Activated naive CD4-positive, alpha-beta T cell treated with anti-CD3 and anti-CD28 coated beads, Interleukin-2, amount 10 ng/mL, durations not matched to agents 7 days and 5 days (primary cell): Measurements from ENCODE around the gene THAP10.
A peak's percentile ranks its signal among the peaks of the same experiment; 100 is the strongest.
"Not testable (repeated sequence)": the region's sequence is repeated elsewhere in the genome, so short reads cannot be mapped to it uniquely, and the experiment has no call there.

ENCODE experiments used
- CTCF ChIA-PET: fragments of 350-600 bp; sonication (Branson Sonifier 250); formaldehyde crosslinking; loops from one replicate; lab custom pipeline; 2021; ENCODE audit warnings: antibody characterized with exemption; lab: Charles Lee
- DNase-seq: peaks from one replicate; pipeline ENCODE4 v3.0.0-alpha.2; 2020
- H3K27ac Mint-ChIP-seq: one replicate; pipeline ENCODE4 v1.8.0; 2021; ENCODE audit warnings: mild to moderate bottlenecking, moderate library complexity, mixed read lengths
- H3K27me3 Mint-ChIP-seq: one replicate; pipeline ENCODE4 v1.8.0; 2021; ENCODE audit warnings: mild to moderate bottlenecking, mixed read lengths
- H3K36me3 Mint-ChIP-seq: one replicate; pipeline ENCODE4 v1.8.0; 2021; ENCODE audit warnings: mixed read lengths
- H3K4me1 Mint-ChIP-seq: one replicate; pipeline ENCODE4 v1.8.0; 2021; ENCODE audit warnings: mixed read lengths
- H3K4me3 Mint-ChIP-seq: one replicate; pipeline ENCODE4 v1.8.0; 2021; ENCODE audit warnings: mild to moderate bottlenecking, moderate library complexity, mixed read lengths
- H3K9me3 Mint-ChIP-seq: one replicate; pipeline ENCODE4 v1.8.0; 2021; ENCODE audit warnings: mixed read lengths

Gene THAP10

DNA sequence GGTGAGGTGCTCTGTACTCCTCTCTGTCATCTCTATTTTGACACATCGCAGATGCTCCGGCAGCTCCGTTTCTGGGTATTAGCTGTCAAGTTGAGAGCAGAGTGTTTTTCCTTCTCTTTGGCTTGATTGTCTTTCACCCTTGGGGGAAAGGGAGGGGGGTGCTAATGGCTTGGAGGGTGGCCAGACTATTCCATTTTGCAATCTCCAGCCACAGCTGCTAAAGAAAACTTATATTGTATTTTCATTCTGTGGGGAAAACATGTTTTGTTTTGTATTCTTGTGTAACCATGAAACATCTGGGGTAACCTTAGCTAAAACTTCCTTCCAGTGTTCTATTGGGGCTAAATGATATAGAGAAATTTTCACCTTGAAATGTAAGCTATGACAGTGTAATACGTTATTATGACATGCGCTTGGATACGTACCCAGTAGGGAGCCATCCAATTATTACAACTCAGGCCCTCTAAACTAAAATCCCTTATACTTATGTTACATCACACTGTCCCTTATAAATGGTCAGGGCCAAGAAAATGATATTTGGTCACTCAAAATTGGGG is 24.2 kb downstream of the THAP10 start:
- peaks cover 12% of the 10 kb centered on the region for H3K27me3 Mint-ChIP-seq
- no peak overlapping the region for H3K4me3 Mint-ChIP-seq
- no peaks in the 10 kb centered on the region for H3K4me1 Mint-ChIP-seq
- CTCF ChIA-PET = no interaction called here
- no peaks in the 10 kb centered on the region for H3K9me3 Mint-ChIP-seq
- no peaks in the 10 kb centered on the region for H3K36me3 Mint-ChIP-seq
- DNase-seq = no peak
- H3K27ac Mint-ChIP-seq = no peak overlapping the region

DNA sequence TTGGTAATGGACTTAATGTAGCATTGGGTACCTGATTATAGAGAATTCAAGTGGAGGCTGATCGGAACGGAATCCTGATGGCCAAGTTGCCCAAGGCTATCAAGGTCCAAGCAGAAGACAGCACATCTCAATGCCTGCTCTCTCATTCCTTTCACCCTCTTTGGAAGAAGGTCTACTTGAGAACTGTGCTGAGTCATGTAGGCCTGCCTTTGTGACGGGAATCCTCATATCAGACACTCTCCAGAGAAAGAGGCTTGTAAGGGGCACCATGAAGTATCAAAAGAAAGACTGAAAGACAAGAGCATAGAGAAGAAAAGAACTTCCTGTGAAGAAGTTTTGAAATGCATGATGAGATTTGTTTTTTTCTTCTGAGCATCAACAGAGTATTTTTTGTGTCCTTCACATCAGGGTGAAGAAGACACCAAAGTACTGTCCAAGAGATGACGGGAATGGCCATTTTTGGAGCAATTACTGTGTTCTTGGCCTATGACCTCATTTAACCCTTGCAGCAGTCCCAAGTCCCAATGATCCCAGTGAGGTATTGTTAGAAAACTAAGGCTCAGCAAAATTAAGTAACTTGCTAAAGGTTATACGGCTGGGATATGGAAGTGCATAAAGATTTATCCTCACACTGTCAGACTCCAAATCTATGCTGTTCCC is 25.1 kb downstream of the THAP10 start:
- no peak for DNase-seq
- CTCF ChIA-PET = no interaction called here
- Mint-ChIP-seq H3K27ac (no peak overlapping the region), H3K27me3 (peaks cover 17% of the 10 kb centered on the region), H3K9me3 (no peaks in the 10 kb centered on the region), H3K4me1 (no peaks in the 10 kb centered on the region), H3K36me3 (no peaks in the 10 kb centered on the region), H3K4me3 (no peak overlapping the region)

DNA sequence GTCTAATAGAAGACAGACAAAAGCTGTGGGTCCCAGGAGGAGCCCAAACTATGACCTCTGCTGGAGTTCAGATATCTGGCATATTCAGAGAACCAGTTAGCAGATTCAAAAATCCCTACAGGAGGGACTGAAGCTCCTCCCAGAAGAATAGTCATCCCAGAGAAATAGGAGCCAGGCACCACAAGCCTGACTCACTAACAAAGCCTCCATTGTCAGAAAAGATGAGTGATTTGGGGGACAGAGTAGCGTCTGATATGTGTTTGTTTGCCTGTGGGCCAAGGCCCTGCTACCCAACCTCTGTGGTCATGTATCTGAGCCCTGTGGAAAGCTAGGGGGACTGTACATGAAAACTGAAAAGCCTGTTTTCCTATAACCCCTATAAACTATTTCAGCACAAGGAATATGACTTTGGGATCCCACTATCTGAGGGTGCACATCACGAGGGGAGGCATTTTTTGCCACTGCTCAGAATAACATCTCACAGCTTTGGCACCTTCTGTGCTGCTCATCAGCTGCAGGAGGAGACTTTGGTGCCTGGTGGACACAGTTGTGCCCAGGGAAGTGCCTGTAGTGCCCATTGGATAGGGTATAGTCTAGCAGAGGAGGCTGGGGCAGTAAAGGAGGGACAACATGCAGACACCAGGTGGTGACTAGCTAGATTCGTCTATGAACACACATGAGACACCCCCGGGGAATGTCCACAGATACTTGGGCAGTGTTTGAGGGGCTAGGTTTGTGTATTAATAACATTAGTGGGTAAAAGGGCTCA is 28.6 kb downstream of the THAP10 start:
- H3K9me3 Mint-ChIP-seq = no peaks in the 10 kb centered on the region
- H3K27ac Mint-ChIP-seq = no peak overlapping the region
- no peak overlapping the region for H3K4me3 Mint-ChIP-seq
- CTCF ChIA-PET = no interaction called here
- H3K36me3 Mint-ChIP-seq = no peaks in the 10 kb centered on the region
- no peak for DNase-seq
- no peaks in the 10 kb centered on the region for H3K4me1 Mint-ChIP-seq
- H3K27me3 Mint-ChIP-seq = peaks cover 20% of the 10 kb centered on the region

GRCh38 chr15:70859998-70860397 is 32.2 kb downstream of the THAP10 start:
- Mint-ChIP-seq H3K36me3 (no peaks in the 10 kb centered on the region), H3K4me1 (no peaks in the 10 kb centered on the region), H3K9me3 (no peaks in the 10 kb centered on the region), H3K4me3 (no peak overlapping the region), H3K27me3 (peaks cover 34% of the 10 kb centered on the region), H3K27ac (peak overlapping the region; percentile 12)
- CTCF ChIA-PET = no interaction called here
- DNase-seq = no peak

- Mint-ChIP-seq H3K27me3 (peaks cover 40% of the 10 kb centered on the region), H3K4me3 (no peak overlapping the region), H3K9me3 (no peaks in the 10 kb centered on the region), H3K4me1 (peaks cover 3% of the 10 kb centered on the region), H3K27ac (no peak overlapping the region), H3K36me3 (no peaks in the 10 kb centered on the region)
- DNase-seq = no peak
- CTCF ChIA-PET = no interaction called here
Observed at GRCh38 chr15:70859322-70859908, 32.8 kb downstream of the THAP10 start.

DNA sequence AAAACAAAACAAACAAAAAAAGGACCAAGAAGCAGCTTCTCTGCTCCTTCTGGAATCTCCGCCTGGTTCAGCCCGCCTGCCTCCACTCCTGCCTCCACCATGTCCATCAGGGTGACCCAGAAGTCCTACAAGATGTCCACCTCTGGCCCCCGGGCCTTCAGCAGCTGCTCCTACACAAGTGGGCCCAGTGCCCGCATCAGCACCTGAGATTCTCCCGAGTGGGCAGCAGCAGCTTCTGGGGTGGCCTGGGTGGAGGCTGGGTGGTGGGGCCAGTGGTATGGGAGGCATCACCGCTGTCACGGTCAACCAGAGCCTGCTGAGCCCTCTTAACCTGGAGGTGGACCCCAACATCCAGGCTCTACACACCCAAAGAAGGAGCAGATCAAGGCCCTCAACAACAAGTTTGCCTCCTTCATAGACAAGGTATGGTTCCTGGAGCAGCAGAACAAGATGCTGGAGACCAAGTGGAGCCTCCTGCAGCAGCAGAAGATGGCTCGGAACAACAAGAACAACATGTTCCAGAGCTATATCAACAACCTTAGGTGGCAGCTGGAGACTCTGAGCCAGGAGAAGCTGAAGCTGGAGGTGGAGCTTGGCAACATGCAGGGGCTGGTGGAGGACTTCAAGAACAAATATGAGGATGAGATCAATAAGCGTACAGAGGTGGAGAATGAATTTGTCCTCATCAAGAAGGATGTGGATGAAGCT is 33.5 kb downstream of the THAP10 start:
- H3K36me3 Mint-ChIP-seq, H3K27ac Mint-ChIP-seq, H3K9me3 Mint-ChIP-seq, DNase-seq, H3K4me3 Mint-ChIP-seq, CTCF ChIA-PET, H3K4me1 Mint-ChIP-seq: not testable (repeated sequence)
- peaks cover 41% of the 10 kb centered on the region for H3K27me3 Mint-ChIP-seq

- Mint-ChIP-seq H3K4me3 (no peak overlapping the region), H3K9me3 (no peaks in the 10 kb centered on the region), H3K27ac (no peak overlapping the region), H3K27me3 (peaks cover 47% of the 10 kb centered on the region), H3K36me3 (no peaks in the 10 kb centered on the region), H3K4me1 (peaks cover 4% of the 10 kb centered on the region)
- CTCF ChIA-PET = no interaction called here
- DNase-seq = no peak
Observed at GRCh38 chr15:70857562-70858285, 34.5 kb downstream of the THAP10 start.

DNA sequence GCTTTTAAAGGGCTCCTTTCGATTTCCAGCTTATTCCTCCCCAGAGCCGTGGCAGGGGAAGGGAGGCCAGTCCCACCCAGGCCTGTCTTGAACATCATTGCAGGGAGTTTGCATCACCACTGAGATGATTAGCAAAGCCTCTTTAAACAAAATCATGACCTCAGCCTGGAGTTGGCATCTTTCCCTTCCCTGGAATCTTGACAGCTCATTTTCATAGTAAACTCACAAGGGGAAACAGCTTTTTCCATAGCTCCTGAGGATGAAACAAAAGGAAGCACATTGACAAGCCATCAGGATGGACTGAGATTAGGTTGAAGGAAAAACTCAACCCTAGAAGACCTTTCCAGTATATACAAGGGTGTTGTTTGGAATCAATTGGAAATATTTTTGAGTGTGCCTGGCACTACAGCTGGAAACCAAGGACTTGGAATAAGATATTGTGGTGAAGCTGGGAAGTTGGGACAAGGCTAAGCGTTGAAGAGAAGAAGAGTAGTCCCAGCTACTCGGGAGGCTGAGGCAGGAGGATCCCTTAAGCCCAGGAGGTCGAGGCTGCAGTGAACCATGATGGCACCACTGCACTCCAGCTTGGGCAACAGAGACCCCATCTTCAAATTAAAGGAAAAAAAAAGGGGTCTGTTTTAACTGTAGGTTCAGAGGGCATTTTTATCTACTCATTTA is 35.2 kb downstream of the THAP10 start:
- no peak for DNase-seq
- peaks cover 4% of the 10 kb centered on the region for H3K4me1 Mint-ChIP-seq
- H3K4me3 Mint-ChIP-seq = no peak overlapping the region
- no peaks in the 10 kb centered on the region for H3K9me3 Mint-ChIP-seq
- CTCF ChIA-PET = no interaction called here
- H3K27ac Mint-ChIP-seq = no peak overlapping the region
- no peaks in the 10 kb centered on the region for H3K36me3 Mint-ChIP-seq
- peaks cover 51% of the 10 kb centered on the region for H3K27me3 Mint-ChIP-seq

DNA sequence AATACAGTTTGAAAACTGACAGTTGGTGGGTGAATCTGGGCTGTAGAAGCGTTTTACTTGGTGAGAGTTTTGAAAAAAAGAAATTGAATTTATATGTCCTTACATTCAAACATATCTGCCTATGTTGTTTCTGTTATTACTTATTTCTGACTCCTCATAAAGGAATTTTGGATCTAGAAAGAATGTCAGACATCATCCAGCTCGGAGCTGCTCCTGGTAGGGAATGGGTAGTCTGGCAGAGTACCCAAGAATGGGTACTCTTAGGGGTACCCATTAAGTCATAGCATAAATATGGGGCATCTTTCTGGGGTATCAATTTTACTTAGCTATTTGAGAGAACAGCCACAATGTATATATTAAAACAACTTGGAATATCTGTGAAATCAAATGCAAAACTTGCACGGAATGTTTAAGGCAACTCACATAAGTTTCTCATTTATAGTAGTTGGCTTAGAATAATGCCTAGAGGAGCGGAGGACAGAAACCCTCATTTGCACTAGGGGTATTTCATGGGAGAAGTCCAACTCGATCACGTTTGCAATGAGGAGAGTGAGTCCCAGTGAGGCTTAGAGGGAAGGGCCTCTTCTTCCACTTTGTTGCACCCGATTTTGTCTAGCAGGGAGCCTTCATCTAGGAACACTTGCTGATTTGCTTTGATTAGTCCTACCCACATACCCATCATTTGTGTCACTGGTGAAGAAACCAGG is 35.9 kb downstream of the THAP10 start:
- no peak overlapping the region for H3K4me3 Mint-ChIP-seq
- H3K27me3 Mint-ChIP-seq = peaks cover 58% of the 10 kb centered on the region
- CTCF ChIA-PET = no interaction called here
- H3K36me3 Mint-ChIP-seq = no peaks in the 10 kb centered on the region
- no peak for DNase-seq
- peaks cover 4% of the 10 kb centered on the region for H3K4me1 Mint-ChIP-seq
- H3K9me3 Mint-ChIP-seq = no peaks in the 10 kb centered on the region
- no peak overlapping the region for H3K27ac Mint-ChIP-seq

GRCh38 chr15:70855764-70856163 is 36.5 kb downstream of the THAP10 start:
- H3K4me3 Mint-ChIP-seq = no peak overlapping the region
- DNase-seq = no peak
- H3K27ac Mint-ChIP-seq = no peak overlapping the region
- H3K9me3 Mint-ChIP-seq = no peaks in the 10 kb centered on the region
- peaks cover 4% of the 10 kb centered on the region for H3K4me1 Mint-ChIP-seq
- CTCF ChIA-PET = no interaction called here
- no peaks in the 10 kb centered on the region for H3K36me3 Mint-ChIP-seq
- peaks cover 60% of the 10 kb centered on the region for H3K27me3 Mint-ChIP-seq

- peaks cover 4% of the 10 kb centered on the region for H3K4me1 Mint-ChIP-seq
- peaks cover 65% of the 10 kb centered on the region for H3K27me3 Mint-ChIP-seq
- DNase-seq = no peak
- H3K36me3 Mint-ChIP-seq = no peaks in the 10 kb centered on the region
- H3K27ac Mint-ChIP-seq = no peak overlapping the region
- H3K9me3 Mint-ChIP-seq = no peaks in the 10 kb centered on the region
- H3K4me3 Mint-ChIP-seq = peak overlapping the region; percentile 65
- CTCF ChIA-PET = no interaction called here
Observed at GRCh38 chr15:70854666-70854976, 37.6 kb downstream of the THAP10 start.

DNA sequence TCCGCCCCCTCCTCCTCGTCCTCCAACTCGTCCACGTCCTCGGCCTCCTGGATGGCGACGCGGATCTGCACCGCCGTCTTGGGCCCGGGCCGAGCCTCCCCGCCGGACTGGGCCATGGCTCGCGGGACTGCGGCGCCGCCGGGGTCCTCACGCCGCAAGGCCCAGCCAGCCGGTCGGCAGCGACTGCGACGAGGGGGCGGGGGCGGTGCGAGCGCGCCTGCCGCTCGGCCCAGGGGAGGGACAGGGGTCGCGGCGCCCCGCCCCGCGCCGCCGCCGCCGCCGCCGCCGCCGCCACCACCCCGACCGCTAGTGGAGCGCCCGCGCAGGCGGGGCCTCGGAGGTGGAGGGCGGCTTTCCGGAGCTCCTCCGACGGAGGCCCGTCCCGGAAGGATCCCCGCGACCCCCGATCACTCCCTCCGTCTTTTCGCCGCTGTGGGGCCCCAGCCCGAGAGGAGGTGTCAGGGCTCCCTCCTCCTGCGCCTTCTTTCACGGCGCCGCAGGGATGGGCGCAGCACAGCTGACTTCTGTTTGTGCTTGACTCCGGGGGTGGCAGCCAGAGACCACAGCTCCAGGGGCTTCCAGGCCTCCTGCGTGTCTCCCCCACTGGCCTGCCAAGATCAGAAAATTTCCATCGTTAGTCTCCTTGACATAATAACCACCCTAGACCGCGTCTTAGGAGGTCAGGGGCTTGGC is 38.1 kb downstream of the THAP10 start, which contains the start of gene LARP6:
Gene LARP6 (minus strand): TSS at position 185 of the 693 bp plus-strand sequence. CDS start 69 bp downstream, at position 116.
- H3K27me3 Mint-ChIP-seq = peaks cover 69% of the 10 kb centered on the region
- peak; percentile 22 for DNase-seq
- H3K9me3 Mint-ChIP-seq = no peaks in the 10 kb centered on the region
- H3K36me3 Mint-ChIP-seq = no peaks in the 10 kb centered on the region
- peak within 1 kb of the TSS; percentile 65 for H3K4me3 Mint-ChIP-seq
- H3K4me1 Mint-ChIP-seq = peaks cover 4% of the 10 kb centered on the region
- no peak within 1 kb of the TSS for H3K27ac Mint-ChIP-seq
- CTCF ChIA-PET = no interaction called here
